Type B pancreatic cell (in vitro differentiated cells): ENCODE measurements around the gene HTR4. TPM values are rescaled to one million over a fixed set of nuclear protein-coding genes. Genes with fewer than 3 reads are reported as not detected.

Experiments
- DNase-seq: peaks from one replicate; pipeline ENCODE4 v3.0.0; 2021; ENCODE audit warnings: mixed read lengths; ENCODE audit not compliant: unreplicated experiment; ENCODE audit errors: extremely low spot score
- H3K27ac Mint-ChIP-seq: 2 replicates; pipeline ENCODE4 v1.8.0; 2021; ENCODE audit warnings: mild to moderate bottlenecking, mixed read lengths
- H3K27me3 Mint-ChIP-seq: 2 replicates; pipeline ENCODE4 v1.8.0; 2021; ENCODE audit warnings: mixed read lengths
- H3K36me3 Mint-ChIP-seq: 2 replicates; pipeline ENCODE4 v1.8.0; 2021; ENCODE audit warnings: mixed read lengths
- H3K4me1 Mint-ChIP-seq: one replicate; pipeline ENCODE4 v1.8.0; 2021; ENCODE audit warnings: mixed read lengths; ENCODE audit not compliant: unreplicated experiment
- H3K4me3 Mint-ChIP-seq: 2 replicates; pipeline ENCODE4 v1.8.0; 2021; ENCODE audit warnings: mild to moderate bottlenecking, mixed read lengths
- H3K9me3 Mint-ChIP-seq: 2 replicates; pipeline ENCODE4 v1.8.0; 2021; ENCODE audit warnings: mixed read lengths
- total RNA-seq: library from RNA; stranded (reverse); gene quantifications from 2 replicates; pipeline ENCODE4 v1.2.1, GENCODE V29; 2021; ENCODE audit warnings: low replicate concordance
- TF ChIP-seq, protein P1 (sequence below): fragments of 200-600 bp; sonication (generic); conservative IDR thresholded peaks from 2 replicates; pipeline ENCODE4 v1.5.0; 2021; ENCODE audit warnings: antibody characterized with exemption, mild to moderate bottlenecking

Gene HTR4
- total RNA-seq, 1 donor from 2014 or later, result 0.29 TPM

DNA sequence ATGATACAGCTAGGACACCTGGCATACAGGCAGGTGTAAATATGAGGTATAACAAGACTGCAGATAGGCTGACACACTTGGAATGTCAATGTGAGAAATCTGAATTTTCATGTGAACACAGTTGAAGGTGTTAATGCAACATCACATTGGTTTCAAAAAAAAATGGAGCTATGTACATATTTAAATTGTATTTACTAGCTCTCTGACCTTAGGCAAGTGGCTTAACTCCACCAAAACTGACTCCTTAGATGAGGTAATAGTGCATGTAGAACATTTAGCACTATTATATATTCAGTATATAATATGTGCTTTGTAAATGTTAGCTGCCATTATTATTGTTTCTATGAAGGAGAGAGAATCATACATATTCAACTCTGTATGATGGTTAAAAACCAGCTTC lies 48.0 kb downstream of the HTR4 start:
- no peaks in the 10 kb centered on the region for H3K27me3 Mint-ChIP-seq
- no peak for DNase-seq
- H3K36me3 Mint-ChIP-seq, result no peaks in the 10 kb centered on the region
- H3K27ac Mint-ChIP-seq, result no peak overlapping the region
- H3K9me3 Mint-ChIP-seq, result no peaks in the 10 kb centered on the region
- no peak overlapping the region for H3K4me3 Mint-ChIP-seq
- TF ChIP-seq, protein P1, sequence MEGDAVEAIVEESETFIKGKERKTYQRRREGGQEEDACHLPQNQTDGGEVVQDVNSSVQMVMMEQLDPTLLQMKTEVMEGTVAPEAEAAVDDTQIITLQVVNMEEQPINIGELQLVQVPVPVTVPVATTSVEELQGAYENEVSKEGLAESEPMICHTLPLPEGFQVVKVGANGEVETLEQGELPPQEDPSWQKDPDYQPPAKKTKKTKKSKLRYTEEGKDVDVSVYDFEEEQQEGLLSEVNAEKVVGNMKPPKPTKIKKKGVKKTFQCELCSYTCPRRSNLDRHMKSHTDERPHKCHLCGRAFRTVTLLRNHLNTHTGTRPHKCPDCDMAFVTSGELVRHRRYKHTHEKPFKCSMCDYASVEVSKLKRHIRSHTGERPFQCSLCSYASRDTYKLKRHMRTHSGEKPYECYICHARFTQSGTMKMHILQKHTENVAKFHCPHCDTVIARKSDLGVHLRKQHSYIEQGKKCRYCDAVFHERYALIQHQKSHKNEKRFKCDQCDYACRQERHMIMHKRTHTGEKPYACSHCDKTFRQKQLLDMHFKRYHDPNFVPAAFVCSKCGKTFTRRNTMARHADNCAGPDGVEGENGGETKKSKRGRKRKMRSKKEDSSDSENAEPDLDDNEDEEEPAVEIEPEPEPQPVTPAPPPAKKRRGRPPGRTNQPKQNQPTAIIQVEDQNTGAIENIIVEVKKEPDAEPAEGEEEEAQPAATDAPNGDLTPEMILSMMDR, result no peak
- no peaks in the 10 kb centered on the region for H3K4me1 Mint-ChIP-seq

DNA sequence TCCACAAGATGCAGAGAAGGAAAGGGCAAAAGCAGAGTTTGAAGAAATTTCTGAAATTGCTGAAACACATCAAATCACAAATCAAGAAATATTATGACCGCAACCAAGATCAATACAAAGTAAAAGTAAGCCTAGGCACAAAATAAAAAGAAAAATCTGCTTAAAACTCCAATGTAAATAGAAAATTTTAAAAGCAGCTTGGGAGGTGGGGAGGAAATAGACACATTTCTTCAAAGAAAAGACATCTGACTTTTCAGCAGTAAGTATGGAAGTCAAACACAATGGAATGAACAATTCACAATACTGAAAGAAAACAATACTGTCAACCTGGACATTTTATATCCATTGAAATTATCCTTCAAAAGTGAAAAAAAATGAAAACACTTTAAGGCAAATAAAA lies 55.1 kb downstream of the HTR4 start:
- Mint-ChIP-seq H3K27me3 (no peaks in the 10 kb centered on the region), H3K36me3 (no peaks in the 10 kb centered on the region), H3K9me3 (peaks cover 10% of the 10 kb centered on the region), H3K4me3 (no peak overlapping the region), H3K27ac (no peak overlapping the region), H3K4me1 (no peaks in the 10 kb centered on the region)
- TF ChIP-seq, protein P1, result no peak
- DNase-seq, result no peak

DNA sequence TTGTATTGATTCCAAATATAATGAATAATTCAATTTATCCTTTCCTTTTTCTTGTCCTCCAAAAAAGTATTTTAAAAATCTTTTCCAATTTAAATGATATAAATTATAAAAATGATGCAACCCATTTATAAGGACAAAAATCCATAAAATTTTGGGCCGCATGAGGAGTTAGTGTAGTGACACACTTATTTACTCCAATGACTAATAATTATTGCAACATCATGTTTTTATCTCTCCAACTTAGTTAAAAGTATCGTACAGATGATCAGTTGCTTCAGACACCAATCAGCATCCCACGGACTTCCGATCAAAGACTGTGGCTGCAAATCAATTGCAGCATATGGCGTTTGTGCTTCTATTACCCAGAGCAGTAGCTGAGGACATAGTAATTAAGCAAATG lies 58.6 kb downstream of the HTR4 start:
- H3K27me3 Mint-ChIP-seq, result no peaks in the 10 kb centered on the region
- H3K36me3 Mint-ChIP-seq, result no peaks in the 10 kb centered on the region
- peaks cover 10% of the 10 kb centered on the region for H3K9me3 Mint-ChIP-seq
- TF ChIP-seq, protein P1, result no peak
- DNase-seq, result no peak
- no peak overlapping the region for H3K27ac Mint-ChIP-seq
- no peaks in the 10 kb centered on the region for H3K4me1 Mint-ChIP-seq
- no peak overlapping the region for H3K4me3 Mint-ChIP-seq

DNA sequence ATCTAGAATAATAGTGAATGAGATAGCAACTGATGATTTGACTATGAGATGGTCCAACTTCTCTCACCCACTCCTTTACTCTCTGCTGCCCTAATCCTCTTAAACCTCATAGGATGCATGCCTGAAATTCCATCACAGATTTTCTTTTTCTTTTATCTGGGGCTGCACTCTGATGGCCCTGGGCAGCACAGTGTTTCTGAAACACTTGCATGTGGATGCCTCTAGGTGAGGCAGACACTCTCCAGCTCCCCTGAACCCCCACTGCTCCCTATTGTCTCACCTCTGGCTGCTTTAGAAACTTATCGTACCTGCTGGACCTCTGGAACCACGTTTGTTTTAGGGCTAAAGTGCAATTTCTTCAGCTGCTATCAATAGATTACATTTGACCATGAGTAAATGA lies 67.5 kb downstream of the HTR4 start:
- H3K4me3 Mint-ChIP-seq, result no peak overlapping the region
- no peak for DNase-seq
- H3K9me3 Mint-ChIP-seq, result no peaks in the 10 kb centered on the region
- TF ChIP-seq, protein P1, result no peak
- H3K36me3 Mint-ChIP-seq, result no peaks in the 10 kb centered on the region
- no peaks in the 10 kb centered on the region for H3K27me3 Mint-ChIP-seq
- no peaks in the 10 kb centered on the region for H3K4me1 Mint-ChIP-seq
- no peak overlapping the region for H3K27ac Mint-ChIP-seq

DNA sequence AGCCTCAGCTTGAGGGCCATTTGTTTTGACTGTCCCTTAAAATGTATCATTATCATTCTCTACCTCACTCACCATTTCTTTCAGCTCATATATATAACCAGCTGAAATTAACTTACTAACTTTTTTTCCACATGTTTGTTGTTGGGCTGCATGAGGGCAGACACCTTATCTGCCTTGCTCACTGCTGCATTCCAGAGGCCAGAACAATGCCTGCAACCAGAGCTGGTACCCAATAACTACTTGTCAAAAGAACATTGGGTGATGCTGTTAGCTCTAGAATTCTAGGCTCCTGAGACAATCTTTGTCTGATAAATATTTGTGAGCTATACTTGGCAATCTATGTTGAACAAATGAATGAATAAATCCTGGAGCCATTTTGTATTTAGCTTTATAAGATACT lies 68.3 kb downstream of the HTR4 start:
- Mint-ChIP-seq H3K36me3 (no peaks in the 10 kb centered on the region), H3K27ac (no peak overlapping the region), H3K4me1 (no peaks in the 10 kb centered on the region), H3K9me3 (no peaks in the 10 kb centered on the region), H3K27me3 (no peaks in the 10 kb centered on the region), H3K4me3 (no peak overlapping the region)
- TF ChIP-seq, protein P1, result no peak
- DNase-seq, result no peak

DNA sequence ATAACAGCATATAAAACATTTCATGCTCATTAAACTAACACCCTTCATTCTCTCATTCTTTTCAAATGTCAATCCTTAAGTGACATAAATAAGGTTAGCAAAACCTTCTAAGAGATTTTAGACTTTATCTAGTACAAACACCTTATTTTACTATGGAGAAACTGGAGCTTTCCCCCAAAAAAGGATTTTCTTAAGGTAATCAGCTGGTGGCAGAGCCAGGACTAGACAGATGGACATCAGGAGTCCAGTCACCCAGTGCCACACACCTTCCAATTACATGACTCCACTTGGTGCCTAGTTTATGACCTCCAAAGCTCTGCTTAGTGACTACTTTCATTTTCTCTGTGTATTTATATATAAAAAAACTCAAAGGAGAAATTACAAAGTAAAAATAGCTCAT lies 70.2 kb downstream of the HTR4 start:
- no peak for DNase-seq
- Mint-ChIP-seq H3K4me1 (no peaks in the 10 kb centered on the region), H3K27ac (no peak overlapping the region), H3K9me3 (no peaks in the 10 kb centered on the region), H3K36me3 (no peaks in the 10 kb centered on the region), H3K4me3 (no peak overlapping the region), H3K27me3 (no peaks in the 10 kb centered on the region)
- TF ChIP-seq, protein P1, result no peak
